Body of pancreas (tissue), 4 donors: ENCODE measurements around the gene CARNS1. TPM values are rescaled to one million over a fixed set of nuclear protein-coding genes. Genes with fewer than 3 reads are reported as not detected.
"Not testable (repeated sequence)": the region's sequence is repeated elsewhere in the genome, so short reads cannot be mapped to it uniquely, and the experiment has no call there.

Experiments used
- ATAC-seq: fragments of 150-250 bp; one replicate; pipeline ENCODE4 v1.9.1; 2016
- DNase-seq, 4 donors: peaks; one replicate each; pipeline ENCODE4 v3.0.0-alpha.2; 2019
- H3K27ac ChIP-seq, 4 donors: fragments of 200-600 bp; sonication (generic); 1 replicate in 3 of 4; 2 replicates in 1 of 4; pipeline versions ENCODE4 v1.5.1 to v1.6.1; 2016 to 2019; ENCODE audit warnings: mild to moderate bottlenecking in 1 of 4, mixed read lengths in 1 of 4, moderate library complexity in 1 of 4
- H3K27me3 ChIP-seq, 2 donors: fragments of 200-600 bp; sonication (generic); one replicate each; pipeline ENCODE4 v1.6.0; 2016; ENCODE audit warnings: mild to moderate bottlenecking in 1 of 2
- H3K36me3 ChIP-seq, 2 donors: fragments of 200-600 bp; sonication (generic); replicated peaks in 1 of 2; 2 replicates each; pipeline ENCODE4 v1.5.1; 2016; ENCODE audit warnings: low read depth in 2 of 2; ENCODE audit not compliant: insufficient read depth in 1 of 2
- H3K4me1 ChIP-seq: fragments of 200-600 bp; sonication (generic); one replicate; pipeline ENCODE4 v1.6.0; 2016
- H3K4me3 ChIP-seq, 2 donors: fragments of 200-600 bp; sonication (generic); 1 replicate in 1 of 2; 2 replicates in 1 of 2; pipeline ENCODE4 v1.5.1; 2016 to 2019
- H3K9me3 ChIP-seq, 3 donors: fragments of 200-600 bp; sonication (generic); 1 replicate in 2 of 3; 2 replicates in 1 of 3; pipeline ENCODE4 v1.5.1; 2016
- POLR2A ChIP-seq, 3 donors: fragments of 450-650 bp; IDR thresholded peaks; one replicate each; pipeline ENCODE4 v1.6.1; 2016; ENCODE audit warnings: antibody characterized with exemption in 3 of 3, mild to moderate bottlenecking in 2 of 3
- WGBS, 2 donors: methylation state at CpG; one replicate each; pipeline ENCODE4 v1.1.5; 2017; 5-methylcytosine and 5-hydroxymethylcytosine counted together
- intact Hi-C: fragments of 100-400 bp; cut with DNase I; formaldehyde crosslinking; loops from one replicate; pipeline ENCODE4 v1.15.1; 2023
- total RNA-seq, 2 donors: library from RNA; depleted of rRNA; stranded (reverse); fragments of >200 nt; gene quantifications; one replicate each; pipeline ENCODE4 v1.1.0, GENCODE V29; 2016
- TF ChIP-seq, protein P1 (sequence below), 7 experiments: fragments of 450-650 bp in 4 of 7; fragments of 200-600 bp in 3 of 7; sonication (generic) in 3 of 7; IDR thresholded peaks; one replicate each; pipeline ENCODE4 v1.5.1; 2016 to 2019; ENCODE audit warnings: antibody characterized with exemption in 7 of 7

Gene CARNS1
- total RNA-seq, 2 donors from 2014 or later: 2.1 to 2.6 TPM

DNA sequence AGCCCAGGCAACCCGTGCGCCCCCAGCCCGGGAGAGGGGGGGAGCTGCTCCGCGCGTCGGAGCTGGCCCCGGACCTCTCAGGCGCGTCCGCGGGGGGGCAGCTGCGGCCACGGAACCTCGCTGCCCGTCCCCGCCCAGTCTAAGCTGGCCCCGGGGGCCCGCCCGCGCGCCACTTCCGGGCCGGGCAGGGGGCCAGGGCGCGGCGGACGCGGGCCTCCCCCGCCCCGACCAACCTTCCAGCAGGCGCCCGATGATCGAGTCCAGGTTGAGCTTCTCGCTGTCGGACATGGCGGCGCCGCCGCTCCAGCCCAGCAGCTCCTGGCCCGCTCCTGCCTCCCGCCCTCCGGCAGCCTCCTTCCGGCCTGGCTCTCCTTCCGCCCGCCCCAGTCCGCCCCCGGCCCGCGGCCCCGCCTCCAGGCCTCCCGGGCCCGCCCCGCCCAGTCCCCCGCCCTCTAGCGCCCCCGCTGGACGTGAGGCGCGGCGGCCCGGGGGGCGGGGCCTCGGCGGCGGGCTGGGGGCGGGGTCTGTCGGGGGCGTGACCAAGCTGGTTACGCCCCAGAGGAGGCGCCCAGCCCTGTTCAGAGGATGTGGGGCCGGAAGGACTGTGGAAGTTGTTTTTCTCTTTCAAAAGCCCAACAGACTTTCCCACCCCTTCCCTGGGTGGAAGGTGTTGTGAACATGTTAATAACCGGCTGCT is 13.8 kb upstream of the CARNS1 start, which contains the start of gene PPP1CA:
Gene PPP1CA (minus strand): TSS at position 364 of the 697 bp plus-strand sequence. CDS start 76 bp downstream, at position 288.
- H3K4me1 ChIP-seq: peaks cover 27% of the 10 kb centered on the region
- peak; percentile 90 to 93 (median 92) for DNase-seq
- ATAC-seq: peak; percentile 95
- H3K27me3 ChIP-seq: no peaks in the 10 kb centered on the region
- H3K9me3 ChIP-seq: no peaks in the 10 kb centered on the region
- peak within 1 kb of the TSS; percentile 95 to 97 for H3K4me3 ChIP-seq
- whole genome bisulfite sequencing, 2 donors: 0 to 1% methylated on average over 5 to 58 of the region's 73 CpGs
- H3K27ac ChIP-seq: peak within 1 kb of the TSS; percentile 87 to 98 (median 93)
- TF ChIP-seq, protein P1, sequence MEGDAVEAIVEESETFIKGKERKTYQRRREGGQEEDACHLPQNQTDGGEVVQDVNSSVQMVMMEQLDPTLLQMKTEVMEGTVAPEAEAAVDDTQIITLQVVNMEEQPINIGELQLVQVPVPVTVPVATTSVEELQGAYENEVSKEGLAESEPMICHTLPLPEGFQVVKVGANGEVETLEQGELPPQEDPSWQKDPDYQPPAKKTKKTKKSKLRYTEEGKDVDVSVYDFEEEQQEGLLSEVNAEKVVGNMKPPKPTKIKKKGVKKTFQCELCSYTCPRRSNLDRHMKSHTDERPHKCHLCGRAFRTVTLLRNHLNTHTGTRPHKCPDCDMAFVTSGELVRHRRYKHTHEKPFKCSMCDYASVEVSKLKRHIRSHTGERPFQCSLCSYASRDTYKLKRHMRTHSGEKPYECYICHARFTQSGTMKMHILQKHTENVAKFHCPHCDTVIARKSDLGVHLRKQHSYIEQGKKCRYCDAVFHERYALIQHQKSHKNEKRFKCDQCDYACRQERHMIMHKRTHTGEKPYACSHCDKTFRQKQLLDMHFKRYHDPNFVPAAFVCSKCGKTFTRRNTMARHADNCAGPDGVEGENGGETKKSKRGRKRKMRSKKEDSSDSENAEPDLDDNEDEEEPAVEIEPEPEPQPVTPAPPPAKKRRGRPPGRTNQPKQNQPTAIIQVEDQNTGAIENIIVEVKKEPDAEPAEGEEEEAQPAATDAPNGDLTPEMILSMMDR (IDR thresholded peaks at IDR 0.05): peak in 6 of 7 experiments; percentile 10 to 85 (median 45)
- TF ChIP-seq POLR2A (IDR thresholded peaks at IDR 0.05): peak; percentile 64 to 76 (median 71)
- peaks cover 8 to 13% of the 10 kb centered on the region in 2 donors for H3K36me3 ChIP-seq
- intact Hi-C loops: no loop called here

DNA sequence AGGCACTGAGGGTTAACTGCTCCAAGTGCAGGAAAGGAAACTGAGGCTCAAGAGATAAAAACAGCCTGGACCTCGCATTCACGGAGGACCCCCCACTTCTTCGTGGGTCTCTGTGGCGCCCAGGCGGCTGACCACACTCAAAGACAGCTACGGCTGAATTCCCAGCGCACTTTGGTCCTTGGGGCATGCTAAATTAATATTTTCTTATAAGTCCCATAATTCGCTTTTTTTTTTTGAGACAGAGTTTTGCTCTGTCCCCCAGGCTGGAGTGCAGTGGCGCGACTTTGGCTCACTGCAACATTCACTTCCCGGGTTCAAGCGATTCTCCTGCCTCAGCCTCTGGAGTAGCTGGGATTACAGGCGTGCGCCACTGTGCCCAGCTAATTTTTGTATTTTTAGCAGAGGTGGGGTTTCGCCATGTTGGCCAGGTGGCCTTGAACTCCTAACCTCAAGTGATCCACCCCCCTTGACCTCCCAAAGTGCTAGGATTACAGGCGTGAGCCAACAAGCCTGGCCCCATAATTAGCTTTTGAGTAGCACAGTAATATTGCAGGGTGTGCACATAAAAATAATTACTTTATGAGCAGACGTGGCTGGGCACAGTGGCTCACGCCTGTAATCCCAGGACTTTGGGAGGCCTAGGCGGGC is 13.2 kb upstream of the CARNS1 start:
- intact Hi-C loops, H3K9me3 ChIP-seq, H3K27me3 ChIP-seq, H3K4me3 ChIP-seq, ATAC-seq, DNase-seq: not testable (repeated sequence)
- peaks cover 8 to 13% of the 10 kb centered on the region in 2 donors for H3K36me3 ChIP-seq
- H3K27ac ChIP-seq: peak overlapping the region; percentile 47 to 98 (median 78)
- WGBS, 2 donors: 48 to 51% methylated on average over 19 of the region's 19 CpGs
- peaks cover 27% of the 10 kb centered on the region for H3K4me1 ChIP-seq

DNA sequence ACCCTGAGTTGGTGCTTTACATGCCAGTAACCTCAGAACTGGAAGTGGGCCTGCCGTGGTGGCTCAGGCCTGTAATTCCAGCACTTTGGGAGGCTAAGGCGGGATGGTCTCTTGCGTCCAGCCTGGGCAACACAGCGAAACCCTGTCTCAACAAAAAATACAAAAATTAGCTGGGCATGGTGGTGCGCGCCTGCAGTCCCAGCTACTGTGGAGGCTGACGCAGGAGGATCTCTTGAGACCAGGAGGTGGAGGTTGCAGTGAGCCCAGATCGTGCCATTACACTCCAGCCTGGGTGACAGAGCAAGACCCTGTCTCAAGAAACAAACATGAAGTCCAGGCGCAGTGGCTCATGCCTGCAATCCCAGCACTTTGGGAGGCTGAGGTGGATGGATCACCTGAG is 12.4 kb upstream of the CARNS1 start:
- ATAC-seq, intact Hi-C loops, H3K36me3 ChIP-seq, H3K4me3 ChIP-seq, H3K9me3 ChIP-seq, H3K27me3 ChIP-seq, DNase-seq, H3K27ac ChIP-seq: not testable (repeated sequence)
- WGBS, 2 donors: 94 to 96% methylated on average over 8 to 9 of the region's 9 CpGs
- H3K4me1 ChIP-seq: peaks cover 27% of the 10 kb centered on the region

DNA sequence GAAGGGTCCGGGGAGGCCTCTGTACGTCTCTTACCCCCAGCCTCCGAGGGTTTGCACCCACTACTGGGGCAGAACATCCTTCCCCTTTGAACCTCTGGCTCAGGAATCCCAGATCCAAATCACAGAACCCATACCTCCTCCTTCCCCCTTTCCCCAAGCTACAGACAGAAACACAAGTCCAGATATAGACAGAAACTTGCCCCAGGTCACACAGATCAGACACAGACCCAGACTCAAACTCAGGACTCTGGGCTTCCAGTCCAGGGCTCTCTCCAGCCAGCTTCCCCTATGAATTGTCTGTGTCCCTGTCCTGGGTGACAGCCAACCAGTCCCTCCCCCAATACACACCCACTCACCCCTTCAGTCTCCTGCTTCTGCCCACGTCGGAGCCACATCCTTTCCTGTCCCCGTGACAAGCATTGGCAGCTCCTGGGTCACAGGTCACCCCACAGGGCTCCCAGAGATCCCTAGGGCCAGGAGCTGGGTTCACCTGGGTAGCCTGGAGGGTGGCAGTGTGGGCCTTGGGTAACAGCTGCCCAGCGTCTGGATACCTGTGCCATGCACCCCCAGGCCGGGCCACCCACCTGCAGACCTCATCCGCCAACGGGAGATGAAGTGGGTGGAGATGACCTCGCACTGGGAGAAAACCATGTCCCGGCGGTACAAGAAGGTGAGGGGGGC is 10.8 kb upstream of the CARNS1 start:
- Histone ChIP-seq H3K27me3 (no peaks in the 10 kb centered on the region), H3K27ac (no peak overlapping the region), H3K9me3 (no peaks in the 10 kb centered on the region), H3K36me3 (no peaks in the 10 kb centered on the region), H3K4me1 (peaks cover 21% of the 10 kb centered on the region), H3K4me3 (no peak overlapping the region)
- intact Hi-C loops: no loop called here
- DNase-seq: no peak
- no peak for ATAC-seq
- WGBS, 2 donors: 45 to 65% methylated on average over 4 to 13 of the region's 13 CpGs
- TF ChIP-seq, protein P1 (IDR thresholded peaks at IDR 0.05): no peak
- TF ChIP-seq POLR2A (IDR thresholded peaks at IDR 0.05): no peak

DNA sequence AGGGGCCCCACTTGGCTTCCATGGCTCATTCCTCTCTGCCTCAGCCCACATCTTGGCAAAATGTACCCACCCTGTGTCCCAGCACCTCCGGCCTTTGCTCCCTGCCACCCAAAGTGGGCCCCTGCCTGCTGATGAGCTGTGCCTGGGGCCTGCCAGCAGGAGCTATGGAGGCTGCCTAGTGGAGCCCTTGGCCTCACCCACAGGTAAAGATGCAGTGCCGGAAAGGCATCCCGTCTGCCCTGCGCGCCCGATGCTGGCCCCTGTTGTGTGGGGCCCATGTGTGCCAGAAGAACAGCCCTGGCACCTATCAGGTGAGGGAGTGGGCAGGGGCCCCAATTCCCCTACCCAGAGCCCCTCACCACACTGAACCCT is 10.3 kb upstream of the CARNS1 start:
- Histone ChIP-seq H3K27me3 (no peaks in the 10 kb centered on the region), H3K9me3 (no peaks in the 10 kb centered on the region), H3K4me3 (no peak overlapping the region), H3K4me1 (peaks cover 19% of the 10 kb centered on the region), H3K27ac (no peak overlapping the region), H3K36me3 (no peaks in the 10 kb centered on the region)
- TF ChIP-seq, protein P1 (IDR thresholded peaks at IDR 0.05): no peak
- TF ChIP-seq POLR2A (IDR thresholded peaks at IDR 0.05): no peak
- WGBS, 2 donors: 85% methylated on average over 6 of the region's 6 CpGs; no CpG with 5 or more reads in 1 of the 2 donors
- ATAC-seq (no peak), DNase-seq (no peak)
- intact Hi-C loops: no loop called here
